HCEC 1CT (cell line): Measurements from ENCODE around the gene IRGC.

Source experiments
- DNase-seq: peaks from one replicate; pipeline ENCODE4 v3.0.0-alpha.2; 2017

IRGC gene

DNA sequence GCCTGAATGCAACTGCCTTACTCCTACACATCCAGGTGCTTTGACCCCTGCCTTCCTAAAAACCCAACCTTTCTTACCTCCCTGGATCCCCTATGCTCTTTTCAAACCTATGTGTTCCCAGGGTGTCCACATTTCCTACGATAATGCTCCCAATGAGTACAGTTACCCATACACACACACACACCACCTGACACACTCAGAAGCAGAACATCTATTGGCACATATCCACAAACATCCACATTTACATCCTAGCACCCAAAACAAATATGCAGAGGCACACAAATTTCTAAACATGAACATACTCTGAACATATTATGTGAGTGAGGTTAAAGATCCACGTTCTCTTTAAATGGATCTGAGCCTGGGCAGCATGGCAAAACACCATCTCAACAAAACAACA, 23.5 kb upstream of the IRGC start:
- DNase-seq: no peak

DNA sequence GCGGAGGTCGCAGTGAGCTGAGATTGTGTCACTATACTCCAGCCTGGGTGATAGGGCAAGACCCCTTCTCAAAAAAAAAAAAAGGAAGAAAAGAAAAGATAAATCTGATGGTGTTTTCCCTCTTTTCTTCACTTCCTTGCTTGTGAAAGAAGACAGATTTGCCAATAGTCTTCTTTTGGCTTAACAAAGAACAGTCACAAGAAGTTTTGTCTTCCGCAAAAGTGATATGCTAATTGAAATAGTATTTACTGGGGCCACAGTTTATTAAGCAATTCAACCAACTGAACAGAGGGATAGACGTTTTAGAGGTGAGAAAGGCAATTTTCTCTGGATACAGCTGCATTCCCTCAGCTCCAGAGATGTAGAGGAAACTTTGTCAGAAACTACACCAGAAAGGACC, 23.0 kb upstream of the IRGC start:
- no peak for DNase-seq

DNA sequence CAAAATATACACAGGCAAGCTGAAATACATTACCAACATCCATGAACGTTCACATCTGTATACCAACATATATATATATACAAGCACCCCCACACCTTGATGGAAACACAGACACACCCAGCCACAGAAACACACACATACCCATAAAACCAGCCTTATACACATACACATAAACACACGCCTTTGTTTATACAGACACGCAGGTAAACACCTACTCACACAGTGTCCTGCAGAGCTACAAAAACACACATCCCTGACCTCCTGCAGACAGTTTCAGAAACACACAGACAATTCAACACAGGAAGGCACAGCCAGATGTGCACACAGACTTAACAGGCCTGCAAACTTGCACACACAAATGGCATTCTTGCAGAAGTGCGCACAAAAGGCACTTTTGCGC, 21.3 kb upstream of the IRGC start:
- no peak for DNase-seq

DNA sequence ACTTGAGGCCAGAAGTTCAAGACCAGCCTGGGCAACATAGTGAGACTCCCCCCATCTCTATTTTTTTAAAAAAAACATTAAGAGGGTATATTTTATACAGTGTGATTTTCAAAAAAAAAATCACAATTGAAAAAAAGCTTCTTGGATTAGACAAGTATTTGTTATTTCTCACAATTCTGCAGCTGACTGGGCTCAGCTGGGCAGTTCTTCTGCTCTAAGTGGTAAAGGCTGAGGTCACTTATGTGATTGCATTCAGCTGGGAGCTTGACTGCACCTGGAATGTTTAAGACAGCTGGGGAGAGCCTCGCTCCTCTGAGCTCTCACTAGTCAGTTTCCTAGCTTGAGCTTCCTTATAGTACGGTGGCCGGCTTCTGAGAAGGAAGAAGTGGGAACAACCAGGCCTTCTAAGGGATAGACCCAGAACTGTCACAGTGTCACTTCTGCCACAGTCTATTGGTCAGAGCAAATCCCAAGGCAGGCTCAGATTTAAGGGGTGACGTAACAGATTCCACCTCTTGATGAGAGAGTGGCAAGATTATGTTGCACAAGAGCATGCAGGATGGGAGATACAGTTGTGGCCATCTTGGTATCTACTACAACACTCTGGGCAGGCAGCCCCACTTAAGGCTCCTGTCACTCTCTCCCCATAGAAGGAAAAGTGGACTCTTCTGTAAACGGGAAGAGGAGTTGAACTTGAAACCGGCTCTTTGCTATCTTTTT, 19.7 kb upstream of the IRGC start:
- DNase-seq: no peak

DNA sequence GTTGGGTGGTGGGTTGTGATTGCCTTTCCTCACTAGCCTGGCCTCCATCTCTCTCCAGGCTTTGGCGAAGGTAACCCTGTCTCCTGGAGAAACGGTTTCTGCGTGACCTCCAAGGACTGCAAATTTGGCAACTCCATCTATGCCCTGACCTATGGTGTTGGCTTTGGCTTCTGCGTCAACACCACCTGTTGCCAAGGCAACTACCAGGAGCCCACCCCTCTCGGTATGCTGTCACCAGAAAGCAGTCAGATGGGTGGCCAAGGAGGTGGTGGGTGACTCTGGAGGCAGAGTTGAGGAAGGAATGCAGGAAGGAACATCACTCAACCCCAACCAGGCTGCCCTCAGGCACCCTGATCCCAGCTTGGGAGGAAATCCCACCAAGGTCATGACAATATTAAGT, 18.6 kb upstream of the IRGC start:
- DNase-seq: no peak

DNA sequence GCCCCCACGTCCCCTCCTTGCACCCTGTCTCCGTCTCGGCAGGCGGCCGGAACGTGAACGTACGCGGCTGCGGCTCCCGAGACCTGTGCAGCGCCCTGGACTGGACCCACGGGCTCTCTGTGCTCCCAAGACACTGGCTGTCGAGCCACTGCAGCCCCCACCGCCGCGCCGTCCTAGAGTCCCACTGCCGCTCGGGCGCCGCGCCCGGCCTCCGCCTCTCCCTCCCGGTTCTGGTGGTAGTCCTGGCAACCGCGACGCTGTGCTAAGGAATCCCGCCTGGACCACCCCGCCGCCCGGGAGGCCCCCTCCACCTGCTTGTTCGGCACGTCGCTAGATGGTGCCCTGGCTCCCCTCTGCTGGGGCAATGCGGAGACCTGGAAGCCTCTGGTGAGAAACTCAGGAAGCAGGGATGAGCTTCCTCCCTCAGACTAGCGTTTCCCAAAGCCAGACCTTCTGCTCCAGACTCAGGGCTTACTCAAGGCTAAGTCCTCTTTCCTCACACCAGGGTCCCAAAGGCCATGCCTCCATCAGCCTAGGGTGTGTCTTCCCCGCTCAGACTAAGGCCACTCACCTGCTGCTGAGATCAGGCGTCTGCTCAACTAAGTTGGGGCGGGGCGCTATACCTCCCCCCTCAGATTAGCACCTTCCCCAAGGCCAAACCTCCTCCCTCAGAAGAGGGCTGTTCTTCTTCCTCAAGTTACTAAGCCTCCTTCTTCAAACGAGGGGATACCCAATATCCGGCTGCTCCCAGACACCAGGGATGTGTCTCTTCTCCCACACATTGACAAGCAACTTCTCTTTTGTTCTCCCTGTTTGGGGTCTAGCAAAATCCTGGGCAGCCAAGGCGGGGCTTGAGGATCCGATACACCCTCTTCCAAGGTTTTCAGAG, 16.1 kb upstream of the IRGC start:
- DNase-seq: peak; percentile 20

DNA sequence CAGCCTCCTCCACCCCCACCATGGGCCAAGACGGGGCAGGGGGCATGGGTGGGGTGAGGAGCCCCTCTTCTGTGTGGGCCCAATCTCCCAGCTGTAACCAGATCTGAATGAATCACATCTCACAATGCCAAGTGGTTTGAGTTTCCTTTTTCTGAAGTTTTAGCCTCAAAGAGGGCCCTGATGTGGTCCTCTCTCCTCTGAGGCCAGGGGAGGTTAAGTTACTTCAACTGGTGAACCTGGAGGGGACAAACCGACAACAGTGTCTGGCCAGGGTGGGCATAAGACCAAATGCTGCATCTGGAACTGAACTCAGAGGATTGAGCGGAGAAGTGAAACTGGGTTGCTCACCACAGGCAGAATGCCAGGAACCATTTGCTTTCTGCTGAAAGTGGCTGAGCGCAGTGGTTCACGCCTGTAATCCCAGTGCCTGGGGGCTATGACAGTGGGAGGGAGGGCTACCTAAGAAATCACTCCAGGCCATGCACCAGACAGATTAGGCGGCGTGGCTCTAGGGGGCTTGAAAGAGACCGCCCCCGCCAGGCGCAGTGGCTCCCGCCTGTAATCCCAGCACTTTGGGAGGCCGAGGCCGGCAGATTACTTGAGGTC, 15.4 kb upstream of the IRGC start:
- DNase-seq: peak; percentile 57

DNA sequence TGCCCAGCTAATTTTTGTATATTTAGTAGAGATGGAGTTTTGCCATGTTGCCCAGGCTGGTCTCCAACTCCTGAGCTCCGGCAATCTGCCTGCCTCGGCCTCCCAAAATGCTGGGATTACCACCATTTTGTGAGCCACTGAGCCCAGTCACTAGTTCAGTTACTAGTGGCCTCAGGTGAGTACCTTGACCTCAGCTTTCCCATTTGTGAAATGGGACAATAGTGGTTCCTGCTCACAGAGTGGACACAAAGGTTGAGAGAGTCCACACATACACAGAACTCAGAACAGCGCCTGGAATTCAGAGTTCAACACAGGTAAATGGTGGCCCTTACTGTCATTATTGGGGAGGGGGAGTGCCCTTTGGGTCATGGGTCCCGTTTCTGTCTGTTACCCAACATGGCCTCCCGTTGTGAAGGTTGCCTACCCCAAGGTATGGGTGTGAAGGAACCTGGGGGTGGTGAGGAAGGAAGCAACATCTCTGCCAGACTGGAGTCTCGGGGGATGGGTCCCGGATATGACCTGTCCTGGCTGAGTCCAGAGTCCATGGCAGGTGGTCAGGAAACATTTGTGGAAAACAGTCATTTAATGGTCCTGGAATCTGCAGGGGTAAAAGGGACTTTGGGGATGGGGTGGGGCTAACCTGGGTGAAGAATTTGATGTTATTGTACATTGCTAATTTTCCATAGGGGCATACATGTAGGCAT, 11.7 kb upstream of the IRGC start:
- no peak for DNase-seq

DNA sequence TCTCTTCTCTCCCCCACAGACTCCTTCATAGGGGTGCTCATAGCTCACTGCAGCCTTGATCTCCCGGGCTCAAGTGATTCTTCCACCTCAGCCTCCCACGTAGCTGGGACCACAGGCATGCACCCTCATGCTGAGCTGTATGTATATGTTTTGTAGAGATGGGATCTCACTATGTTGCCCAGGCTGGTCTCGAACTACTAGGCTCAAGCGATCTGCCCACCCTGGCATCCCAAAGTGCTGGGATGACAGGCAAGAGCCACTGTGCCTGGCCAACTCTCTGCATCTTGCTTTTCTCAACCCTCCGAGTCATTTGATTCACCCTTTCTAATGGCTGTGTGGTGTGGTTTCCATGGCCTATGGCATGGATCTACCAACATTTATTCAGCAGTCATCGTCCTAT, 10.1 kb upstream of the IRGC start:
- DNase-seq: no peak

DNA sequence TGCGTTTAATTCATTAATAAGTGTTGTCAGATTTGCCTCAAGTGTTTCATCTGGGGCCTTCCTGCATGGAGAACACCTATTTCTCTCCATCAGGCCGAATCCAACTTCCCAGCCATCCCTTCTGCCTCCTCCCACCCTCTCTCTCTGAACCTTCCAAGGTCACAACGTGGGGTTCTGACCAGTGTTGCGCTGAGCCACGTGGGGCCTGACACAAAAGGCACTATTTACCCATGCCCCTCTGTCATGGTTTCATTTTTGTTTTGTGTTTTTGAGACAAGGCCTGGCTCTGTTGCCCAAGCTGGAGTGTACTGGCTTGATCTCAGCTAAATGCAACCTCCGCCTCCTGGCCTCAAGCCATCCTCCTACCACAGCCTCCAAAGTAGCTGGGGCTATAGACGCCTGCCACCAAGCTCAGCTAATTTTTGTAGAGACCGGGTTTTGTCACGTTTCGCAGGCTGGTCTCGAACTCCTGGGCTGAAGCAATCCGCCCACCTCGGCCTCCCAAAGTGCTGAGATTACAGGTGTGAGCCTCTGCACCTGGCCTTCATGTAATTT, 8.6 kb upstream of the IRGC start:
- DNase-seq: no peak

DNA sequence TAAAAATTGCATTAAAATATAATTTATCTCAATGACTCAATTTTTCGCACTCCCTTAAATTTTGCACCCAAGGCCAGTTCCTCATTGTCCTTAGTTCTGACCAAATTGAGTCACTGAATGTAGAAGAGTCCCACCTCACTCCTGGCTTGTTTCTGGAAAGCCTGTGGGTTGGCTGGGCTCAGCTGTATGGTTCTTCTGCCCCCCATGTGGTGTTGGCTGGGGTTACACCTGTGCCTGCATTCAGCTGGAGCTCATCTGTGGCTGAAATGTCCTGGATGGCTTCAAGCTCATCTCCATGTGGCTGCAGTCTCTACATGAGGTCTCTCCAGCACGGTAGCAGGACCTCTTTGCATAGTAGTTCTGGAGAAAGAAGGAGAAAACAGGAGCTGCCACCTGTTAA, 7.2 kb upstream of the IRGC start:
- no peak for DNase-seq

DNA sequence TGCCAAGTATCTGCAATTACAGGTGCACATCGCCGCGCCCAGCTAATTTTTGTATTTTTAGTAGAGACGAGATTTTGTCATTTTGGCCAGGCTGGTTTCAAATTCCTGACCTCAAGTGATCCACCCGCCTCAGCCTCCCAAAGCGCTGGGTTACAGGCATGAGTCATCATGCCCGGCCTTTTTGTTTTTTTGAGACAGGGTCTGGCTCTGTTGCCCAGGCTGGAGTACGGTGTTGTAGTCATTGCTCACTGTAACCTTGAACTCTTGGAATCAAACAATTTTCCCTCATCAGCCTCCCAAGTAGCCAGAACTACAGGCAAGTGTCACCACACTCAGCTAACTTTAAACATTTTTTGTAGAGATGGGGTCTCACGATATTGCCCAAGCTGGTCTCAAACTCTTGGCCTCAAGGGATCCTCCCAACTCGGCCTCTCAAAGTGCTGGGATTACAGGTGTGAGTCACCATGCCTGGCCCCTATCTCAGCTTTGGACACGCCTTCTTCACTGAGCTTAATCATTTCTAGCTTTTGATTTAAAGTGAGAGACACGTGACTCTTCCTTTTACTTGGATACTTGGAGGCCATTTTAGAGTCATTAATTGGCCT, 4.0 kb upstream of the IRGC start:
- peak; percentile 32 for DNase-seq

DNA sequence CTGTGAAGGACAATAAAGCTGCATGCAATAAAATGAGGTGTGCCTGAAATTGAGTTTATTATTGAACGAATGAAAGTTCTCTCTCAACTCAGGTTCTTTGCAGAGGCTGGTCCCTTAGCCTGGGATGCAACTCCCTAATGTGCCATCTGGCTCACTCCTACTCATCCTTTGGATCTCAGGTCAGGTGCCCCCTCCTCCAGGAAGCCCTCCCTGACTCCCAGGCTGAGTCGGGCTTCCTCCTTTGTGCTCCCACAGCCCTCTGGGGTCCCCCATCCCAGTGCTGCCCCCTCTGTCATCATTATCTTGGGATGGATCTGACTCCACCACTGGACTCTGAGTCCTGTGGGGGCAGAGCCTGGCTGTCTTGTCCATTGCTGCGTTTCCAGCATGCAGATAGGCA, 2.7 kb upstream of the IRGC start:
- DNase-seq: no peak

DNA sequence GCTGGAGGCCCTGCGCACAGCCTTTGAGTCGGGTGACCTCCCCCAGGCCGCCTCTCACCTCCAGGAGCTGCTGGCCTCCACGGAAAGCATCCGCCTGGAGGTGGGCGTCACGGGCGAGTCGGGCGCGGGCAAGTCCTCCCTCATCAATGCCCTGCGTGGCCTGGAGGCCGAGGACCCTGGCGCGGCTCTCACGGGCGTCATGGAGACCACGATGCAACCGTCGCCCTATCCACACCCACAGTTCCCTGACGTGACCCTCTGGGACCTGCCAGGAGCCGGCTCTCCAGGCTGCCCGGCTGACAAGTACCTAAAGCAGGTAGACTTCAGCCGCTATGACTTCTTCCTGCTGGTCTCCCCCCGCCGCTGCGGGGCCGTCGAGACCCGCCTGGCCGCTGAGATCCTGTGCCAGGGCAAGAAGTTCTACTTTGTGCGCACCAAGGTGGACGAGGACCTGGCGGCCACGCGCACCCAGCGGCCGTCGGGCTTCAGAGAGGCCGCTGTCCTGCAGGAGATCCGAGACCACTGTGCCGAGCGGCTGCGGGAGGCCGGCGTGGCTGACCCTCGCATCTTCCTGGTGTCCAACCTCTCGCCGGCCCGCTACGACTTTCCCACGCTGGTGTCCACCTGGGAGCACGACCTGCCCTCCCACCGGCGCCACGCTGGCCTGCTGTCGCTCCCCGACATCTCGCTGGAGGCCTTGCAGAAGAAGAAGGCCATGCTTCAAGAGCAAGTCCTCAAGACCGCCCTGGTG, 2.9 kb downstream of the IRGC start:
- DNase-seq: no peak

DNA sequence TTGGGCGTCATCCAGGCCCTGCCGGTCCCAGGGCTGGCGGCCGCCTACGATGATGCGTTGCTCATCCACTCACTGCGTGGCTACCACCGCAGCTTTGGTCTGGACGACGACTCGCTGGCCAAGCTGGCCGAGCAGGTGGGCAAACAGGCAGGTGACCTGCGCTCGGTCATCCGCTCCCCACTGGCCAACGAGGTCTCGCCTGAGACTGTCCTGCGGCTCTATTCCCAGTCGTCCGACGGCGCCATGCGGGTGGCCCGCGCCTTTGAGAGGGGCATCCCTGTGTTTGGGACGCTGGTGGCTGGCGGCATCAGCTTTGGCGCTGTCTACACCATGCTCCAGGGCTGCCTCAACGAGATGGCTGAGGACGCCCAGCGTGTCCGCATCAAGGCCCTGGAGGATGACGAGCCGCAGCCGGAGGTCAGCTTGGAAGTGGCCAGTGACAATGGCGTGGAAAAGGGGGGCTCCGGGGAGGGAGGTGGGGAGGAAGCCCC, 3.5 kb downstream of the IRGC start:
- DNase-seq: no peak

DNA sequence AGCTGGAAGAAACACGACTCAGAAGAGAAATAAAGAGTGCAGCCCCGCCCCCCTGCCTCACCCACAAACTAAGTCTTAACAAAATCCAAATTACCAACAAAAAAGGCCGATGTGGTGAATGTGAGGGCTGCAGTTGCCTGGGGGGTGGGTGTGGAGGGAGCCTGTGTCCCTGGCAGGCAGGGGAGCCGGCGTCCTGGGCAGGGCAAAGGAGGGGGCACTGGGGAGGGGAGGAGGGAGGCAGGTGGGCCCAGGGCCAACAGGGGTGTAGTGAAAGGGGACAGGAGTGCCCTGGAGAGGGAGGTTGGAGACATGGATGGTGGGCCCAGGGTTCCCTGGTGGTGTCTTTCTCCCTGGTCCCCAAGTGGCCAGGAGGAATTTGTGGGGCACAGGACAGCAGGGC, 4.0 kb downstream of the IRGC start:
- no peak for DNase-seq

DNA sequence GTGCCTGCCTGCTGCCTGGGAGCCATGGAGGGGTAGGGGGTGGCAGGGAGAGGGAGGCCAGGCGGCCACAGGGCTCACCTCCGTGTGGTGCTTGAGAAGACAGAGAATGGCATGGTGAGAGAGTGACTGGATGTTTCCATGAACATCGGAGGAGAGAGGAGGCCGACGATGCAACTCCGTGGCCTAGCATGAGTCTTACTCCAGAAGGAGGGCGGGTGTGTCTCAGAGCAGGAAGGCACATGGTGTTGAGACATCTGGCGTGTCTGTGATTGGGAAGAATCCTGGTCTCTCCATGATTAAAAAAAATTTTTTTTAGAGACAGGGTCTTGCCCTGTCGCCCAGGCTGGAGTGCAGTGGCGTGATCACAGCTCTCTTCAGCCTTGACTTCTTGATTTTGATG, 5.1 kb downstream of the IRGC start:
- DNase-seq: no peak

DNA sequence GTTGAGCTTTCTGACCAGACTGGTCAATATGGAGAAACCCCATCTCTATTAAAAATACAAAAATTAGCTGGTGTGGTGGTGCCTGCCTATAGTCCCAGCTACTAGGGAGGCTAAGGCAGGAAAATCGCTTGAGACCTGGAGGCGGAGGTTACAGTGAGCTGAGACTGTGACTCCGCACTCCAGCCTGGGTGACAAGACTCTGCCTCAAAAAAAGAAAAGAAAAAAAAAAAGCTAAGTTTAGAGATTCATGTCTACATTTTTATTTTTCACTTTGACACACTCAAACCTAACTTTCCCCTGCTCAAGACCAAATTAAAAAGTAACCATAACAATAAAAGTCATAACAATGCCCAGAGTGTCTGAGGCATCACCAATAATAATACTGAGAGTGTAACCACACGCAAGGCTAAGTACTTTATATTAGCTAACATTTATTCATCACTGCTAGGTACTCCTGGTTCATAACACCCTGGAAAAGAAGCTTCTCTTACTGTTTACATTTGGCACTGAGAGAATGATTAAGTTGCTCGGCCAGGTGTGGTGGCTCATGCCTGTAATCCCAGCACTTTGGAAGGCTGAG, 5.7 kb downstream of the IRGC start:
- no peak for DNase-seq

DNA sequence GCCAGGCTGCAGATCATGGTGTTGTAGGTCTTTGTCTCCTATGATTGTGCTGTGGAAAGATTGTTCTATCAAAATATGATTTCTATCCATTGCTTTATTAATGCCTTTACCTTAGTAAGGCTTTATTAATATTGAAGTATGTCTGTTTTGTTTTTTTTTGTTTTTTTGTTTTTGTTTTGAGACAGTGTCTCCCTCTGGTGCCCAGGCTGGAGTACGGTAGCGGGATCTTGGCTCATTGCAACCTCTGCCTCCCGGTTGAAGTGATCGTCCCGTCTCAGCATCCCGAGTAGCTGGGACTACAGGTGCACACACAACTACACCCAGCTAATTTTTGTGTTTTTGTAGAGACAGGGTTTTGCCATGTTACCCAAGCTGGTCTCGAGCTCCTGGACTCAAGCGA, 7.7 kb downstream of the IRGC start:
- peak; percentile 17 for DNase-seq

DNA sequence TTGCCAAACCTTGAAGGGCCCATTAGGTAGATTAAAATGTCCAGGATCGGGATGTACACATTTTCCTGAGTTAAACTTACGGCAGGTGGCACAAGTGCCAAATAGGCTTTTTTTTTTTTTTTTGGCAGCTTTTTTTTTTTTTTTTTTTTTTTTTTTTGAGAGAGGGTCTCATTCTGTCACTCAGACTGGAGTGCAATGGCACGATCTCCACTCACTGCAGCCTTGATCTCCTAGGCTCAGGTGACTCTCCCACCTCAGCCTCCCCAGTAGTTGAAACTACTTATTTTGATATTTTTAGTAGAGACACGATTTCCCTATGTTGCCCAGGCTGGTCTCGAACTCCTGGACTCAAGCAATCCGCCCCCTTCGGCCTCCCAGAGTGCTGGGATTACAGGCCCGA, 9.0 kb downstream of the IRGC start:
- no peak for DNase-seq

DNA sequence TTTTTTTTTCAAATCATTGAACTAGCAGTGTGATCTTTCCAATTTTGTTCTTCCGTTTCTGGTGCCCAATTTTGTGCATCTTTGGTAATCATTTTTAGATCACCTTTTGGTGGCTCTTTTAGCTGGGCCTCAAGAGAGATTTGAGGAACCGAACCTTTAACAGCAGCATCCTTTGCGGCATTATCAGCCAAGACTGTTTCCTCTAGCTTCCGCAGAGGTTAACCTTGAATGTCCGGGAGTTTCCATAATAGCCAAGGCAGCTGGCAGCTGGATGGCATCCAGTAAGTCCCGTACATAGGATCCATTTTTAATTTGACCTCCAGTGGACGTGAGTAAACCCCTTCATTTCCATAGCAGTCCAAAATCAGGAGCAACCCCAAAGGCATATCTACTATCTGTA, 9.6 kb downstream of the IRGC start:
- DNase-seq: no peak
